ENCODE measurements around the gene MYRIP.

GRCh38 chr3:39911465-39912309, 102.3 kb downstream of the MYRIP start:
- TF ChIP-seq CTCF (IDR thresholded peaks at IDR 0.05), result no peak
- no peak for TF ChIP-seq POLR2A (IDR thresholded peaks at IDR 0.05)

Measured in thyroid gland (tissue), 4 donors.